GM04503 (cell line): ENCODE data around the gene MAP4K3.

ENCODE experiments used
- DNase-seq: peaks from one replicate; pipeline ENCODE4 v3.0.0-alpha.2; 2012; ENCODE audit warnings: low read depth

MAP4K3 gene

DNA sequence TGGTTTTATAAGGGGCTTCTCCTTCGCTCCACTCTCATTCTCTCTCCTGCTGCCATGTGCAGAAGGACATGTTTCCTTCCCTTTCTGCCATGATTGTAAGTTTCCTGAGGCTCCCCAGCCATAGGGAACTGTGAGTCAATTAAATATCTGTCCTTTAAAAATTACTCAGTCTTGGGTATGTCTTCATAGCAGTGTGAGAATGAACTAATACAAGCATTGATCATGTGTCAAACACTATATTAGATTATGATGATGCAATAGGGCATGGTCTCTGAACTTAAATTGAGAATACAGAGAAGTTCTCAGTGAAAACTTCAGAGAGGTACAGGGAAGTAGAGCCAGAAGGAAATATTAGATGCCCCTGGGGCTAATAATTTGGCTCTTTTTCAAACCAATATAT, 5.9 kb upstream of the MAP4K3 start:
- no peak for DNase-seq

DNA sequence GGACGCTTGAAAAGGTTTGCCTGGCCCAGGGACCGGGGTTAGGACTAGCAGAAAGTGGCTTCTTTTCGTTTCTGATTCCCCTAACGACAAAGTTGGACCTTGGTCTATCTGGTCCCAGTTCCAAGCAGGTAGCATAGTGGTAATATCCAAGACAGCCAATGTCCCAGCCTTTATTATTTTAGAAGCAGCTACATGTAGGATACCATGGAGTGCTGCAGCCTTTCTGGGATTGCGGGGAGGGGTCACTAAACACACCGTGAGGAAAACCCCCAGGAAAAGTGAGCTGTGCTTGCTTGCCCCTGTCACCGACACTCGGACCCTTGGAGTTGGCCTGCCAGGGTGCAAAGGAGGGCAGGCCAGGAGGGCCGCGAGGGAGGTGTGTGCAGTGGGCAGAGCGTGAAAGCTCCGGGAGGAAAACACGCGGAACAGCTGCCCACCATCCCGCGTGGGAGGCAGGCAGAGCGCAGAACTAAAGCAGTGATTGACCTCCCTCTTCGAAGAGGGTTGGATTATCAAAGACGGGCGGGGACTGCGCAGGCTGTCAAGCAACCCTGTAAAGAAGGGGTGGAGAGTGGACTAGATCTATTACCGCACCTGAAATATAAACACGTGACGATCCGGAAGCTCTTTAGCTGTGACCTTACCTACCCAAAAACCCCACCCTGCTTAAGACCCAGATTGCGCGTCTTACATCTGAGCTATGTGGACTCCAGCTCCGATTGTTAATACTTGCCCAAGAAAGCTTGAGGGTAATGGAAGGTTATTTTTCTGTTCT, 624 bp upstream of the MAP4K3 start:
- no peak for DNase-seq

DNA sequence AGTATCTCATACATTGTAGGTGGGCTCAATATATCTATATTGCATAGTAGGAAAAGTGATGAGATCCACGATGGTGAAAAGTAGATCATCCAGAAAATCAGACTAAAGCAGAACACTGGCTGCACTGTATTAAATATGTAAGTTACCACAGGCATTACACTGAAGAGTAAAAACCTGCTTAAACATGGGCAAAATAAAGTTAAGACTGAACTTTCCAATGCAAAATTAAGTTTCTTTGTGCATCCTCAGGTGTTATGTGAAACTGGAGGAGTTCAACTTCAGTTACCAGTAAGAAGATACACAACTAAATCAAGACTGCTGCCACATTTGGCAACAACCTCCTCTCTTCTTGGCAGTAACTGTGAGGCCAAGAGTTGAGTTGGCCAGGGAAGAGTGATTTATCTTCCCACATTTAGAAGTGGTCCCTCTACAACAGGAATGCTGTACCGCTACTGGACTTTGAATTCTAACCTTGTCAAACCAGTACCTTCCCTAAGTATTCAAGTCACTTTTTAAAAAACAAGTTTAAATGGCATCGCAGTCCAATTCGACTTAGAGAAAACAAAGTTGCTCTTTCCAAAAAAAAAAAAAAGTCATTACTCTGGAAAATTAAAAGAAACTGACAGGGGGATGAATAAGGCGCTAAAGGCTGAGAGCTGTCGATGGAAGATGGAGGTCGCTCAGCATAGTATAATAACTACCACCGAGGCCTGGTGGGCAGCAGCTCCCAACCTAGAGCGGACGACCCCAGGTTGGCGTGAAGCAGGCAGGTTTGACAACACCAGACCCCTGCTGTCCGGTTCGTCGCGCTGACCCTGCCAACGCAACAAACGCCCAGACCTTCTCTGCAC, 1.1 kb downstream of the MAP4K3 start:
- DNase-seq, result no peak

DNA sequence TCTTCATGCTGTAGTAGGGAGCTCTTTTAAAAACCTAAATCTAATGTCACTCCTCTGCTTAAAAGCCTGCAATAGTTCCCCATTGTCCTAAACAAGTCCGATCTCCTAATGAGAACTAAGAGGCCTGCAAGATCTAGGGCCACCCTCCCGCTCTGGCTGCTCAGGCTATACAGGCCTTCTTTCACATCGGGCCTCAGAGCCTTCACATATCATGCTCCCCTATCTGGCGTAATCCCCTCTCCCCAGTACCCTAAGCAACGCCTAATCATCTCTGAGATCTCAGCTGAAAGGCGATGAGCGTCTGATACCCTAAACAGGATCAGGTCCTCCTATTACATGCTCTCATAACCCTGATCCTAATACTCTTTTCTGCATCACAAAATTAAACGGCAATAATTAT, 1.9 kb downstream of the MAP4K3 start:
- DNase-seq, result no peak

- no peak for DNase-seq
These were observed 2.7 kb downstream of the MAP4K3 start for GRCh38 chr2:39434233-39434897.

GRCh38 chr2:39433586-39434195, 3.4 kb downstream of the MAP4K3 start:
- DNase-seq, result no peak

DNA sequence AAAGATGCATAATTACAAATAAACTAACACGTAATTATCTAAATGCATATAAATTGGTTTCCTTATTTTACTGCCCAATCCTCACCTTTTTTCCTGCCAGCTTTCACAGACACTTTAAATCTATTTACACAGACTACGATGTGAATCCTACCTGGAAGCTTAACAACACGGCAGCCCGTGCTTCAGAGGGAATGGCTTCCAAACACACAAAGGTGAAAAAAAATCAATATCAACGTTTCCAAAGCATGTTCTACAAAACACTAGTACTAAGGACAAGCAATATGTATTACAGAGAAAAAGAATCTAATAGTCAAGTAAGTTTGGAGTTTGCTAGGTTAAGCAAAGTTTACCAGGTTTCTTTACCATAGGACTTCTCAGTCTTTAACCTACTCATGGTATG, 4.4 kb downstream of the MAP4K3 start:
- DNase-seq, result no peak

GRCh38 chr2:39431592-39432316, 5.3 kb downstream of the MAP4K3 start:
- no peak for DNase-seq

GRCh38 chr2:39429746-39430145, 7.3 kb downstream of the MAP4K3 start:
- DNase-seq, result no peak

GRCh38 chr2:39424951-39425350, 12.1 kb downstream of the MAP4K3 start:
- DNase-seq, result no peak

DNA sequence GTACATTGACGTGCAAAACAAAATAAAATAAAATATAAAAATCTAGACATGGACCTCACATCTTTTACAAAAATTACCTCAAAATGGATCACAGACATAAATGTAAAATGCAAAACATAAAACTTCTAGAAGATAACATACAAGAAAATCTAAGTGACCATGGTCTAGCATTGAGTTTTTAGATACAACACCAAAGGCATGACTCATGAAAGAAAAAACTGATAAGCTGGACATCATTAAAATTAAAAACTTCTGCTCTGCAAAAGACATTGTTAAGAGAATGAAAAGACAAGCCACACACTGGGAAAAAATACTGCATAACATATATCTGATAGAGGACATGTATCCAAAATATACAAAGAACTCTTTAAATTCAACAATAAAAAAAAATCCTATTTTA, 14.4 kb downstream of the MAP4K3 start:
- DNase-seq, result no peak

GRCh38 chr2:39421354-39421753, 15.7 kb downstream of the MAP4K3 start:
- no peak for DNase-seq

- DNase-seq, result no peak
These were observed 17.5 kb downstream of the MAP4K3 start for GRCh38 chr2:39419282-39420223.

DNA sequence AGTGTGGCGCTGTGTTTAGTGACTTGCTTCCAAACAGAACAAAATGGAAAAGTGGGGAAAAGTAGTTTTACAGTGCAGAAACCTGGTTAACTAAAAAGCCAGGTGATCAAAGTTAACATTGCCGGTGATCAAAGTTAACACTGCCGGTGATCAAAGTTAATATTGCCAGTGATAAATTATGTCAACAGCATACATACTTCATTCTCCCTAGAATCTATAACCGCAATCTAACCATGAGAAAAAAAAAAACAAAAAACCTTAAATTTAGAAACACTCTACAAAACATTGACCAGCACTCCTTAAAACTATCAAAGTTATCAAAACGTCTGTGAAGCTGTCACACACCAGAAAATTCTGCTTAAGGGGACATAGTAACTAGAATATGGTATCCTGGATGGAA, 18.6 kb downstream of the MAP4K3 start:
- no peak for DNase-seq

DNA sequence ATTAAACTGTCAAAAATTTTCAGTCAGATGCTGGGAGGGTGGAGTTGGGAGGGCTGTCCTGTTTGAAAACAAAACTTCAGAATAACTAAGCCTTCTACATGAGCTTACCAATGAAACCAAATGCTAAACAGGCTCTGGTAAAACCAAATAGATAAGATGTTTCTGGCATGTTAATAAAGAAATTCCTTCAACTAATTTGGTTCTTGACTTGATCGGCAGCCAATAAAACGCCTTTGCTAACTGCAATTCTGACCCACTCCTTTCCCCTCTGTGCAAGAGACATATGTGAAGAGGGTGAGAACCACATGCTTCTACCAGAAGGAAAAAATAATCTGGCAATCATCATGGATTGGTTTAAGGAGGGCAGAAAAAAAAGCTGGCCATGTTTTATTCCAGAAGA, 20.9 kb downstream of the MAP4K3 start:
- DNase-seq, result no peak

- no peak for DNase-seq
These were observed 23.9 kb downstream of the MAP4K3 start for GRCh38 chr2:39413063-39413737.

DNA sequence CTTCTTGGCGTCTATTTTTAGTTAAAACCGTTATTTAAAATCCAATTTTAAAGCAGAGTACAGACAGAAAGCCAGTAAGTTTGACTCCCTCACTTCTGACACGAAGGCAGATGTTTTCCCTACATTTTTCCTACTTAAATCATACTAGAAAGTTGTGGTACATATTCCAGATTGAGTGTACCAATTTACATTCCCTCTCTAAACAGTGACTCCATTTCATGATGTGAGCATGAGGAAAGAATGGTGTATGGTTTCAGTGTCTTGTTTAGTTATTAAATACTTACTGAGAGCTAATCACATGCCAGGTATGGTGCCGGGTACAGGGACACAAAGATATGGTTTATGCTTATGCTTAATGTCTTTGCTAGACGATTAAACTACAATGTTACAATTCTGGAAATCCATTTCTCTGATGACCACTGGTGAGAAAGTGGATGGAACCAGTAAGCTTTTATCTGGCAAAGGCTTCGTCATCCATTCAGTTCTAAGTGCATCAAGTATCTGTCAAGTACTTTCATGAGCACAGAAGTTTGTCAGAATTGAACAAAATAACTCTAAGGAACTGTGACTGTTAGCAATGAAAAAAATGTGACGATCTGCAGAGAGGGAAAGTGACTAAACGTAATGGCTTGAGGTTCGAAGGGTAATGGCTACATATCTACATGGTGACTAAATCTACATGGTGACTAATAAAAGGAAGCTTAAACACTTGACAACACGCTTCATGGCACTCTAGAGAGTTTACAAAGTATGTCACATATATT, 25.7 kb downstream of the MAP4K3 start:
- peak; percentile 67 for DNase-seq

GRCh38 chr2:39409697-39410389, 27.2 kb downstream of the MAP4K3 start:
- no peak for DNase-seq
